ENCODE data around the gene EPO.
"Not testable (repeated sequence)": the region's sequence is repeated elsewhere in the genome, so short reads cannot be mapped to it uniquely, and the experiment has no call there.

The EPO gene

DNA sequence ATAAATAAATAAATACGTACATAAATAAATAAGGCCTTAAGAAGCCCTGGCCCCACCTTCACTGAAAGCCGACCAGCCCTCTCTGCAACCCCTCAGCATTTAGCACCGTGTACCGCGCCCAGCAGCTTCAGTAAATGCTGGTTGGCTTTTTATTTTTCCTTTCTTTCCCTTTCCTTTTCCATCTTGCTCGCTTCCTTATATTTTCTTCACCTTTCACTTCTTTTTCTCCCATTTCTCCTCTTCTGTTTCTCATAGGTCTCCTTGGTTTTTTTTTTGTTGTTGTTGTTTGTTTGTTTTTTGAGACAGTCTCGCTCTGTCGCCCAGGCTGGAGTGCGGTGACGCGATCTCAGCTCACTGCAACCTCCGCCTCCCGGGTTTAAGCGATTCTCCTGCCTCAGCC lies 24.3 kb downstream of the EPO start:
- no peak for DNase-seq

DNA sequence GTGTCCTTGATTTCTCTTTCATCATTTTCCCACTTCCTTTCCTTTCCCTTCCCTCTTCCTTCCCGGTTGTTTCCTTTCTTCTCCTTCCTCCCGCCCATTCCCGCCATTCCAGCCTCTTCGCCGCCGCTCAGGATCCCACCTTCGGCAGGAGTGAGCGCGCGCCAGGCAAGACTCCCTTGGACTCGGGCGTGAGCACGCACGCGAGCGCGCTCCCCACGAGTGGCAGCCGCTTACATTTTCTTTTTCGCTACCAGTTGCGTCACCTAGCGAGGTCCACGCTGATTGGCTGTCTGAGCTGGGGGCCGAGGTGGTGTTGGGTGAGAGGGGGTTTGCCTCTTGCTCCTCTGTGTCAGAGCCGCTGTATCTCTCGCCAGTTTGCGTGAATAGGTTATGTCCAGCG lies 24.9 kb downstream of the EPO start:
- no peak for DNase-seq

DNA sequence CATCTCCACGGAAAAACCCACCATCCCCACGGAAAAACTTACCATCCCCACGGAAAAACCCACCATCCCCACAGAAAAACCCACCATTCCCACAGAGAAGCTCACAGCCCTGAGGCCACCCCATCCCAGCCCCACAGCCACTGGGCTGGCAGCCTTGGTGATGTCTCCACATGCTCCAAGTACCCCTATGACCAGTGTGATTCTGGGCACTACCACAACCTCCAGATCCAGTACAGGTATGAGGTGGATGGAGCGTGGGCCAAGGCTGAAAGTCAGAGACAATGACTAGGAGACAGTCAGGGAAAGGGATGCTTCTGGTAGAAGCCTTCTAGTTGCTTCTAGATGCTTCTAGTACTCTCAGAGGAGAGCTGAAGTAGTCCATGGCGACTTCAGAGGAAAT lies 32.7 kb downstream of the EPO start:
- no peak for DNase-seq

GRCh38 chr7:100753750-100754149 lies 33.5 kb downstream of the EPO start:
- DNase-seq, result no peak

DNA sequence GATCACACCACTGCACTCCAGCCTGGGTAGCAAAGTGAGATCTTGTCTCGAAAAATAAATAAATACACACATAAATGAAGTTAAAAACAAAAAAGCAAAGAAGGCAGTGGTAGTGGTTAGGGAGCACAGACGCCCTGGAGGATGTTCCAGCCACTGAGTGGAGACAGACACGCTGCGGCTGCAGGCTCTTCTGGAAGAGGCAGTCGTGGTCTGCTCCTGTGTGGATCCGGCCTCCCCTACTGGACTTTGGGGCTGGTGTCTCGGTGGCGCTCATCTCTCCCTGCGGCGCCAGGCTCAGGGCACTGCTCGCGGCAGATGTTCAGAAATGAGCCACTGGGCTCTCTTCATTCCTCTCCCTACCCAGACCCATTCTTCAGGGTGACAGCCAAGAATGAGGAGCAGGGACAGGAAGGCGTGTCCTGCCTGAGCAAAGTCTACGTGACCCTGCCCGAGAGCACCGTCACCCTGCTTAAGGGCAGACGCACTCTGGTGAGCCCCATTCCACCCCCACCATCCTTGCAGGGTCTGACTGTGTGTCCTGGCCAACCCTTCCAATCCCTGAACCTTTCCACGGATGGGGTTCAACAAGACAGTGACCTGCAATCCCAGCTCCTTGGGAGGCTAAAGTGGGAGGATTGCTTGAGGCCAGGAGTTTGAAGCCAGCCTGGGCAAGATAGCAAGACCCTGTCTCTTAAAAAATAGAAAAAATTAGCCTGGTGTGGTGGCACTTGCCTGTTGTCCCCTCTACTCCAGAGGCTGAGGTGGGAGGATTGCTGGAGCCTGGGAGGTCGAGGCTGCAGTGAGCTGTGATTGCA lies 39.3 kb downstream of the EPO start:
- DNase-seq, result no peak

DNA sequence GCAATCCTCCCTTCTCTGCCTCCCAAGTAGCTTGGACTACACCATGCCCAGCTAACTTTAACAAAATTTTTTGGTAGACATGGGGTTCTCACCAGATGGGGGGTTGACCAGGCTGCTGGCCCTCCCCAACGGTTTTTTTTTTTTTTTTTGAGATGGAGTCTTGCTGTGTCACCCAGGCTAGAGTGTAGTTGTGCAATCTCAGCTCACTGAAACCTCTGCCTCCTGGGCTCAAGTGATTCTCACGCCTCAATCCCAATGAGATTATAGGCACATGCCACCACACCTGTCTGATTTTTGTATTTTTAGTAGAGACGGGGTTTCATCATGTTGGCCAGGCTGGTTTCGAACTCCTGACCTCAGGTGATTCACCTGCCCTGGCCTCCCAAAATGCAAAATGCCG lies 42.6 kb downstream of the EPO start:
- DNase-seq, result not testable (repeated sequence)

DNA sequence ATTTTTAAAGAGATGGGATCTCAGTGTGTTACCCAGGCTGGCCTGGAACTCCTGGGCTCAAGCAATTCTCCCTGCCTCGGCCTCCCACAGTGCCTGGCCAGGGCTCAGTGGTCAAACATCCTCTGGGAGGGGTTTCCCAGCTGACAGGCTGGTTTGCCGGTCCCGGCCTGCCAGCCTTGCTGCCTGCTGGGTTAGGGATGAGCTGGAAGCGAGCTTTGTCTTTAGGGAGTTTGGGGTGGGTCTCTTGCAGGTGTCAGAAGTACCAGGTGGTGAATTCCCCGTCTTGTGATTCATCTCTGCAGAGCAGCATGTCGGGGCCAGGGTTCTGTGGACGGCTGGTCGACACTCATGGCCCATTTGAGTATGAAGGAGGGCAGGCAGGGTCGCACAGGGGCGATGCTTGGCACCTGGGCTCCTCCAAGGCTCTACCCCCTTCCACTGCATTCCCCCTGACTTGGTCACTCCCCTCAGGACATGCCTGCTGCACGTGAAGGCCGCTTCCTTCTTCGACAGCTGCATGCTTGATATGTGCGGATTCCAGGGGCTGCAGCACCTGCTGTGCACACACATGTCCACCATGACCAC lies 43.4 kb downstream of the EPO start:
- DNase-seq, result no peak

DNA sequence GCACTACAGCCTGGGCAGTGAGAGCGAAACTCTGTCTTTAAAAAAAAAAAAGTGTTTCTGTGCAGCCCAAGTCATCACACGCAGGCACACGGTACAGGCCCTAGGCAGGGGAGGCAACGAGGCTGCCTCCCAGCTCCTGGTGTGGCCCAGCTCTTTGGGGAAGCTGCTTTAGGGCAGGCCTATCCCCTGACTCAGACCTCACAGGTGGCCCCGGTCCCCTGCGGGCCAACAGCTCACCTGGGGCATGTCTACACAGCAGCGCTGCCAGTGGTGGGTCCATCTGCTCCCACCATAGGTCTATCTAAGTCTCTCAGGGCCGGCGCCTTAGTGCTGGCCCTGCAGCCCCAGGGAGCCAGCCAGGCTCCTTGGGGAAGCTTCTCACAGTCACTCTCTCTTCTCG lies 44.6 kb downstream of the EPO start:
- no peak for DNase-seq

DNA sequence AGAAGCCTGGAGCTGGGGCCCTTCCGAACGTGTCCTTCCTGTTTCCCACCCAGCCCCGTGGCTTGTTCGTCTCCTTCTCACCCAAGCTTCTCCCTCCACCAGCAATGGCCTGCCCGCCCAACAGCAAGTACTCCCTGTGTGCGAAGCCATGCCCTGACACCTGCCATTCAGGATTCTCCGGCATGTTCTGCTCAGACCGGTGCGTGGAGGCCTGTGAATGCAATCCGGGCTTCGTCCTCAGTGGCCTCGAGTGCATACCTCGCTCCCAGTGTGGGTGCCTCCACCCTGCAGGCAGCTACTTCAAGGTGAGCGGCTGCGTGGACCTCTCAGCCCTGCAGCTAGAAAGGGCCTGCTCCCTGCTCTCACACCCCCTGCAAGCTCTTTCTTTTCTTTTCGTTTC lies 45.0 kb downstream of the EPO start:
- DNase-seq, result no peak

DNA sequence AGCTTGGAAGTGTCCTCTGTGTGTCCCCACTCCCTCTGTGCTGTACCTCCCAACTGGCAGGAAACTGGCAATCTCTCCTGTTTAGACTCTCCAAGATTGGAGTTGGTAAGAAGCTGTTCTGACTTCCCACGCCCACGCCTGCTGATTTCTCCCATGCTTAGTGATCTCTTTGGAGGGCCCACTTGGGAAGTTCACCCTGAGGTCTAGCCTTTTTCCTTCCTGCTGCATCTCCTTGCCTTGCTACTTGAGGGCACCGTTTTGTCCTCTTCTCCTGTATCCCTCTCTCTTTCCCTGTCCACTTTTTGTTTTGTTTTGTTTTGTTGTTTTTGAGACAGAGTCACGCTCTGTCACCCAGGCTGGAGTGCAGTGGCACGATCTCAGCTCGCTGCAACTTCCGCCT lies 48.5 kb downstream of the EPO start:
- DNase-seq, result no peak
